ENCODE results near the gene RAB4B.

Gene RAB4B

DNA sequence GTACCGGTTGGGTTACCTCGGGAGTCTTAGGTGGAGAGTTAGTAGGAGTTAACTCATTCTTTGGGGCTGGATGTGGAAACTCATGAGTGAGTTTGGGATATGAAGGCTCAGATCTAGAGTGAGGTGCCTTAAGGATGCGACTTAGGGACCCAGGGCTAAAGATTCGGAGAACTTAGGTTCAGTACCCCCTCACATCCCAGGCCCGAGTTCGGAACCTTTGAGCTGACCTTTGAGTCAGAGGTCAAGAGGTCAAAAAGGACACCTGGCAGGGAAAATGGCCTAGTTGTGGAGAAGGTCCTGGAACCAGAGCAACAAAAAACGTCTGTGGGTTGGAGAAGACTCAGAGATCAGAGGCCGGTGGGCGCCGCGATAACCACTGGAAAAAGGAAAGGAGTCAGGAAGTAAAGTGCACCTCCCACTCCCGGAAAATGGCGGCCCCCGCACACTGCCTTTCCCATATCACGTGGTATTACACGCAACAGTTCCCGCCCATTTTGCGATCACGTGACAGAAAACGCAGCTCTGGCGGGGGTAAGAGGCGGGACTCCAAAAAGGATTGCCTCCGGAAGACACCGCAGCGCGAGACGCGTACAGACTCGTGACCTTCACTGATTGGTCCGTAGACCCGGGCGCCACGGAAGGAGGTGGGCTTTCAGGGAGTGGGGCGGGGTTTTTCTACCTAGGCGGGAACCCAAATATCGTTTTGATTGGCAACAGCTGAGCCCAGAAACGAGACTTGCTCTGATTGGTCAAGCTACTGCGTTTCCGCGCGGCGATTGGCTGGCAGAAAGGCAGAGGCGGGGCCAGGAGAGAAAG lies 27.8 kb upstream of the RAB4B start, which contains the start of gene ACTMAP (continued):
- TF ChIP-seq ZNF169 (tag by site-specific recombination; IDR thresholded peaks at IDR 0.05): no peak
- TF ChIP-seq IKZF3 (tag by site-specific recombination; IDR thresholded peaks at IDR 0.05): peak; percentile 100
- TF ChIP-seq HOXA7 (CRISPR knock-in tag; IDR thresholded peaks at IDR 0.05; ENCODE audit: borderline replicate concordance): no peak
- no peak for TF ChIP-seq ZNF658 (tag by site-specific recombination; IDR thresholded peaks at IDR 0.05)
- peak; percentile 62 for TF ChIP-seq ZBTB11 (tag by site-specific recombination; conservative IDR thresholded peaks at IDR 0.05; ENCODE audit: low read depth)
- peak; percentile 86 for TF ChIP-seq ZNF366 (tag by site-specific recombination; conservative IDR thresholded peaks at IDR 0.05)
- TF ChIP-seq ZNF830 (tag by site-specific recombination; IDR thresholded peaks at IDR 0.05; ENCODE audit: low read depth): no peak
- TF ChIP-seq ZNF416 (tag by site-specific recombination; IDR thresholded peaks at IDR 0.05): no peak
- TF ChIP-seq, protein P1, sequence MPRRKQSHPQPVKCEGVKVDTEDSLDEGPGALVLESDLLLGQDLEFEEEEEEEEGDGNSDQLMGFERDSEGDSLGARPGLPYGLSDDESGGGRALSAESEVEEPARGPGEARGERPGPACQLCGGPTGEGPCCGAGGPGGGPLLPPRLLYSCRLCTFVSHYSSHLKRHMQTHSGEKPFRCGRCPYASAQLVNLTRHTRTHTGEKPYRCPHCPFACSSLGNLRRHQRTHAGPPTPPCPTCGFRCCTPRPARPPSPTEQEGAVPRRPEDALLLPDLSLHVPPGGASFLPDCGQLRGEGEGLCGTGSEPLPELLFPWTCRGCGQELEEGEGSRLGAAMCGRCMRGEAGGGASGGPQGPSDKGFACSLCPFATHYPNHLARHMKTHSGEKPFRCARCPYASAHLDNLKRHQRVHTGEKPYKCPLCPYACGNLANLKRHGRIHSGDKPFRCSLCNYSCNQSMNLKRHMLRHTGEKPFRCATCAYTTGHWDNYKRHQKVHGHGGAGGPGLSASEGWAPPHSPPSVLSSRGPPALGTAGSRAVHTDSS (tag by site-specific recombination; IDR thresholded peaks at IDR 0.05): no peak
- TF ChIP-seq ZNF23 (tag by site-specific recombination; IDR thresholded peaks at IDR 0.05; ENCODE audit: borderline replicate concordance): no peak
- no peak for TF ChIP-seq ZNF785 (tag by site-specific recombination; IDR thresholded peaks at IDR 0.05)
- TF ChIP-seq ZNF140 (tag by site-specific recombination; IDR thresholded peaks at IDR 0.05): no peak; the same call in 1 of the 2 replicates
- peak; percentile 92 for TF ChIP-seq ZSCAN23 (tag by site-specific recombination; IDR thresholded peaks at IDR 0.05)
- TF ChIP-seq KLF1 (tag by site-specific recombination; IDR thresholded peaks at IDR 0.05): peak; percentile 78
- no peak for TF ChIP-seq ZNF510 (tag by site-specific recombination; IDR thresholded peaks at IDR 0.05; ENCODE audit: insufficient replicate concordance)
- peak; percentile 83; the same call in 1 of the 2 replicates for TF ChIP-seq ZNF404 (tag by site-specific recombination; IDR thresholded peaks at IDR 0.05)
- no peak for TF ChIP-seq ZNF529 (tag by site-specific recombination; IDR thresholded peaks at IDR 0.05; ENCODE audit: insufficient replicate concordance)
- peak; percentile 91; the same call in 1 of the 2 replicates for TF ChIP-seq KLF7 (tag by site-specific recombination; IDR thresholded peaks at IDR 0.05; ENCODE audit: borderline replicate concordance)
- TF ChIP-seq ZNF174 (tag by site-specific recombination; IDR thresholded peaks at IDR 0.05): no peak
- TF ChIP-seq, protein P2, sequence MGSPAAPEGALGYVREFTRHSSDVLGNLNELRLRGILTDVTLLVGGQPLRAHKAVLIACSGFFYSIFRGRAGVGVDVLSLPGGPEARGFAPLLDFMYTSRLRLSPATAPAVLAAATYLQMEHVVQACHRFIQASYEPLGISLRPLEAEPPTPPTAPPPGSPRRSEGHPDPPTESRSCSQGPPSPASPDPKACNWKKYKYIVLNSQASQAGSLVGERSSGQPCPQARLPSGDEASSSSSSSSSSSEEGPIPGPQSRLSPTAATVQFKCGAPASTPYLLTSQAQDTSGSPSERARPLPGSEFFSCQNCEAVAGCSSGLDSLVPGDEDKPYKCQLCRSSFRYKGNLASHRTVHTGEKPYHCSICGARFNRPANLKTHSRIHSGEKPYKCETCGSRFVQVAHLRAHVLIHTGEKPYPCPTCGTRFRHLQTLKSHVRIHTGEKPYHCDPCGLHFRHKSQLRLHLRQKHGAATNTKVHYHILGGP (tag by site-specific recombination; IDR thresholded peaks at IDR 0.05): no peak
- TF ChIP-seq ZNF518A (tag by site-specific recombination; conservative IDR thresholded peaks at IDR 0.05; ENCODE audit: low read depth): peak; percentile 72
- TF ChIP-seq, protein P3, sequence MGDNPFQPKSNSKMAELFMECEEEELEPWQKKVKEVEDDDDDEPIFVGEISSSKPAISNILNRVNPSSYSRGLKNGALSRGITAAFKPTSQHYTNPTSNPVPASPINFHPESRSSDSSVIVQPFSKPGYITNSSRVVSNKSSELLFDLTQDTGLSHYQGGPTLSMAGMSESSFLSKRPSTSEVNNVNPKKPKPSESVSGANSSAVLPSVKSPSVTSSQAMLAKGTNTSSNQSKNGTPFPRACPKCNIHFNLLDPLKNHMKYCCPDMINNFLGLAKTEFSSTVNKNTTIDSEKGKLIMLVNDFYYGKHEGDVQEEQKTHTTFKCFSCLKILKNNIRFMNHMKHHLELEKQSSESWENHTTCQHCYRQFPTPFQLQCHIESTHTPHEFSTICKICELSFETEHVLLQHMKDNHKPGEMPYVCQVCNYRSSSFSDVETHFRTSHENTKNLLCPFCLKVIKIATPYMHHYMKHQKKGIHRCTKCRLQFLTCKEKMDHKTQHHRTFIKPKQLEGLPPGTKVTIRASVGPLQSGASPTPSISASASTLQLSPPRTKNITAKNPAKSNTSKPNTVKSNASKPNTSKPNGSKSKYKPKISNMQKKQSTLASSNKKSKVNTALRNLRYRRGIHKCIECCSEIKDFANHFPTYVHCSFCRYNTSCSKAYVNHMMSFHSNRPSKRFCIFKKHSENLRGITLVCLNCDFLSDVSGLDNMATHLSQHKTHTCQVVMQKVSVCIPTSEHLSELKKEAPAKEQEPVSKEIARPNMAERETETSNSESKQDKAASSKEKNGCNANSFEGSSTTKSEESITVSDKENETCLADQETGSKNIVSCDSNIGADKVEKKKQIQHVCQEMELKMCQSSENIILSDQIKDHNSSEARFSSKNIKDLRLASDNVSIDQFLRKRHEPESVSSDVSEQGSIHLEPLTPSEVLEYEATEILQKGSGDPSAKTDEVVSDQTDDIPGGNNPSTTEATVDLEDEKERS (tag by site-specific recombination; IDR thresholded peaks at IDR 0.05): peak; percentile 89; the same call in 1 of the 2 replicates
- TF ChIP-seq ZIC2 (tag by site-specific recombination; IDR thresholded peaks at IDR 0.05): peak; percentile 52; the same call in 1 of the 2 replicates
- no peak for TF ChIP-seq ZNF792 (tag by site-specific recombination; IDR thresholded peaks at IDR 0.05)
- TF ChIP-seq ZNF843 (tag by site-specific recombination; IDR thresholded peaks at IDR 0.05): peak; percentile 71
